ENCODE results near the gene ABCC3.
"Not testable (repeated sequence)": the region's sequence is repeated elsewhere in the genome, so short reads cannot be mapped to it uniquely, and the experiment has no call there.

The ABCC3 gene

DNA sequence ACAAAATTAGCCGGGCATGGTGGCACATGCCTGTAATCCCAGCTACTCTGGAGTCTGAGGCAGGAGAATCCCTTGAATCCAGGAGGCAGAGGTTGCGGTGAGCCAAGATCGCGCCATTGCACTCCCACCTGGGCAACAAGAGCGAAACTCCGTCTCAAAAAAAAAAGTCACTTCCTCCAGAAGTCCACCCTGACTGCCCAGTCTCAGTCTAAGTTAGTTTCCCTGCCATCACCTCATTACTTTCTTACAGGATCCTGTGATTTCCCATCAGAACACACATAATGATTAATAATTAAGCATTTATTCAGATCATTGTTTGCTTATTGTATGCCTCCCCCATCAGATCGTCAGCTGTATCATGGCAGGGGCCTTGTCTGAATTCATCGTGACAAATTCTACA is 31.6 kb downstream of the ABCC3 start:
- DNase-seq (ENCODE audit: low read depth in 2 of 2), result no peak

DNA sequence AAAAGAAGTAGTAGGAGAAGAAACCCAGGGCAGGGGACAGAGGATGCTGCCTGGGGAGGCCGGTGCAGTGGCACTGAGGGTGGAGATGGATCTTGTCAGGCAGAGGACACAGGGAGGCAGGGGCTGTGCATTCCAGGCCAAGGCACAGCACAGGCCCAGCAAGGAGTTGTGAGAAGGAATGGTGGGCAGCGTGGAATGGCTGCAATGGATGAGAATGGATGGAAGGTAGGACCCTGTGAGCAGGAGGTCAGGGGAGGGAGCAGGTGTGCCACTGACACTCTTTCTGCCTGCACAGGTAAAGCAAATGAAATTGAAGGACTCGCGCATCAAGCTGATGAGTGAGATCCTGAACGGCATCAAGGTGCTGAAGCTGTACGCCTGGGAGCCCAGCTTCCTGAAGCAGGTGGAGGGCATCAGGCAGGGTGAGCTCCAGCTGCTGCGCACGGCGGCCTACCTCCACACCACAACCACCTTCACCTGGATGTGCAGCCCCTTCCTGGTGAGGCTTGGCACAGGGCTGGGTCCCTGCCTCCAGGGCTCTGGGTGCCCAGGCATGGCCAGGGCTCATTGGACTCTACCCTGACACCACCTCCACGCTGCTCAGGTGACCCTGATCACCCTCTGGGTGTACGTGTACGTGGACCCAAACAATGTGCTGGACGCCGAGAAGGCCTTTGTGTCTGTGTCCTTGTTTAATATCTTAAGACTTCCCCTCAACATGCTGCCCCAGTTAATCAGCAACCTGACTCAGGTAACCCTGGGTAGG is 32.8 kb downstream of the ABCC3 start:
- no peak for DNase-seq (ENCODE audit: low read depth in 2 of 2)

DNA sequence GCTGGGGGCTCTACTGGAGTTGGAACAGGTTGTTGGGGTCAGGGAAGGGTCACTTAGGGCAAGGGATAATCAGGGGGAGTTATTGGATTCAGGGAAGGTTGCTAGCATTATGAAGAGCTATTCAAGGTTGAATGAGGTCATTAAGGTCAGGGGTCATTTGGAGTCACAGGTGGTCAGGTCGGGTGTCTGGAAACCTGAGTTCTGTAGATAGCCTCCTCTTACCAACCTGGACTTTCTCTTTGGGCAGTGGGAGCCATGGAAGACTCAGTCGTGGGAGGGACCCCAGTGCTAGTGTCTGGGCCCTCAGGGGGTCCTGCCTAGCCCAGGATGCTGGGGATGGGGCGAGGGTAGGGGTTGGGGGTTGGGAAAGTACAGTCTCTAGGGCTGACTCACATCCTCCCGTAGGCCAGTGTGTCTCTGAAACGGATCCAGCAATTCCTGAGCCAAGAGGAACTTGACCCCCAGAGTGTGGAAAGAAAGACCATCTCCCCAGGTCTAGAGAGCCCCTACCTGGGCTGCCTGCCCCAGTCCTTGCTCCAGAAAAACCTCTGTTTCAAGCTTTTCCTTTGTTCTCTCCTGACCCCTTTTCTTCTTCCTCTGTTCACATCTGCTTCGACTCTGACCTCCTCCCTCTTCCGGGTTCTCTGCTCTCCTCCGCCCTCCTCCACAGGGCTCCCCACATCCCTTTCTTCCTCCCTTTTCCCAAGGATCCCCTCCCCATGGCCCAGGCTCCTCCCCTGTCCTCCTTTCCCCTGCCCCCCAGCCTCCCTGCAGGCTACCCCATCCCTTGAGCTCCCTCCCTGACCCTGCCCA is 33.5 kb downstream of the ABCC3 start:
- DNase-seq (ENCODE audit: low read depth in 2 of 2), result no peak

DNA sequence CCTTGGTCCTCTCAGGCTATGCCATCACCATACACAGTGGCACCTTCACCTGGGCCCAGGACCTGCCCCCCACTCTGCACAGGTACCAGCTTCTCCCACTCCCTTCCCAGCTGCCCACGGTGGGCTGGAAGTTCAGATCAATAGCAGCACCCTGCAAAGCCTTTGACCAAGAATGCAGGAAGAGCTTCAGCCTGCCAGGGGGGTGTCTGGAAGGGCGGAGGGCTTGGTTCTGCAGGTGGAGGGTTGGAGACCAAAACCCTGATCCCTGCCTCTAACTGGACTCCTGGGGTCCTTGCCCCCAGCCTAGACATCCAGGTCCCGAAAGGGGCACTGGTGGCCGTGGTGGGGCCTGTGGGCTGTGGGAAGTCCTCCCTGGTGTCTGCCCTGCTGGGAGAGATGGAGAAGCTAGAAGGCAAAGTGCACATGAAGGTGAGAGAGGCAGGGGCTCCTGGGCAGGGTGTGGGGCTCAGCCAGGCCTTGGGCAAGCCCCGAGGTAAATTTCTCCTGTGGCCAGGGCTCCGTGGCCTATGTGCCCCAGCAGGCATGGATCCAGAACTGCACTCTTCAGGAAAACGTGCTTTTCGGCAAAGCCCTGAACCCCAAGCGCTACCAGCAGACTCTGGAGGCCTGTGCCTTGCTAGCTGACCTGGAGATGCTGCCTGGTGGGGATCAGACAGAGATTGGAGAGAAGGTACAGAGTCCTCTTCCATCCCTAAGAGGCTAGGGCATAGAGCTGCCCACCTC is 34.3 kb downstream of the ABCC3 start:
- no peak for DNase-seq (ENCODE audit: low read depth in 2 of 2)

DNA sequence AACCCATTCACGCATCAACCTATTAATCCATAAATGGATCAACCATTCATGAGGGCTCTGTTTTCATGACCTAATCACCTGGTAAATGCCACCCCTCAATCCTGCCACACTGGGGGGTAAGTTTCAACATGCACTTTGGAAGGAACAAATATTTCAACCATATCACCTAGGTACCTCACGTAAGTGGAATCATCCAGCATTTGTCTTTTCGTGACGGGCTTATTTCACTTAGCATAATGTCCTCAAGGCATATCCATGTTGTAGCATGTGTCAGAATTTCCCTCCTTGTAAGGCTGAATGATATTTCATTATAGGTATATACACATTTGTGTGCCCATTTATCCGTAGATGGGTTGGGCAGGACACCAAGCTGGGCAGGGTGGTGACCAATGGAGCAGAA is 37.4 kb downstream of the ABCC3 start:
- no peak for DNase-seq (ENCODE audit: low read depth in 2 of 2)

DNA sequence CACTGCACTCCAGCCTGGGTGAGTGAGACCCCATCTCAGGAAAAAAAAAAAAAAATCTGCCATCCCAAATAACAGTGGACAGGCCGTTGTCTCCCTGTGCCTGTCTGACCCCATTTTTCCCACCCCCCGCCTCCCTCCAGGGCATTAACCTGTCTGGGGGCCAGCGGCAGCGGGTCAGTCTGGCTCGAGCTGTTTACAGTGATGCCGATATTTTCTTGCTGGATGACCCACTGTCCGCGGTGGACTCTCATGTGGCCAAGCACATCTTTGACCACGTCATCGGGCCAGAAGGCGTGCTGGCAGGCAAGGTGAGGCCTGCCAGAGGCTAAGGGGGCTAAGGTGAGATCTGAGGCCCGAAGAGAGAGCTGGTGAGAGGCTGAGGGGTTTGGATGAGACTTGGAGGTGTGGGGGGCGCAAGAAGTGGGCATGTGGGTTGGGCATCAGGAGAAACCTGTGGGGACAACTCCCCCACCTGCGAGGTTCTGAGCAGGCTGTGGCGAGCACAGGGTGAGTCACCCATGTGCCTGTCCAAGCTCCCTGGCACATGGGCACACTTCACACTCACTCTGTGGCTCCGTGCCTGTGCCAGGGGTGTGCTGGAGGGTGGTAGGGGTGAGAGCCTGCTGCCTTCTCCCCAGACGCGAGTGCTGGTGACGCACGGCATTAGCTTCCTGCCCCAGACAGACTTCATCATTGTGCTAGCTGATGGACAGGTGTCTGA is 38.3 kb downstream of the ABCC3 start:
- no peak for DNase-seq (ENCODE audit: low read depth in 2 of 2)

DNA sequence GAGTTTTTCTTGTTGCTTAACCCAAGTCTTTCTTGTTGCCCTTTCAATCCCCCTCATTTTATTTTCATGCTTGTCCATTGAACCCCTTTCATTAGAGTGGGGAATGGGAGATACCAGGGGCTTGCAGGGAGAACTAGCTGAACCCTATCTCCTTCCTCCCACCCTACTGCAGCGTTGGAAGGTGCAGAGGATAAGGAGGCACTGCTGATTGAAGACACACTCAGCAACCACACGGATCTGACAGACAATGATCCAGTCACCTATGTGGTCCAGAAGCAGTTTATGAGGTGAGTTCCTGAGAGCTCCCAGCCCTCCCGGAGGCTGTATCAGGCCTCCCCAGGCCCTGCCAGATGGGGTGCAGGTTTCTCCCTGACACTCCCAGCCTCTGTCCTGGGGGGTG is 40.5 kb downstream of the ABCC3 start:
- DNase-seq (ENCODE audit: low read depth in 2 of 2), result no peak

DNA sequence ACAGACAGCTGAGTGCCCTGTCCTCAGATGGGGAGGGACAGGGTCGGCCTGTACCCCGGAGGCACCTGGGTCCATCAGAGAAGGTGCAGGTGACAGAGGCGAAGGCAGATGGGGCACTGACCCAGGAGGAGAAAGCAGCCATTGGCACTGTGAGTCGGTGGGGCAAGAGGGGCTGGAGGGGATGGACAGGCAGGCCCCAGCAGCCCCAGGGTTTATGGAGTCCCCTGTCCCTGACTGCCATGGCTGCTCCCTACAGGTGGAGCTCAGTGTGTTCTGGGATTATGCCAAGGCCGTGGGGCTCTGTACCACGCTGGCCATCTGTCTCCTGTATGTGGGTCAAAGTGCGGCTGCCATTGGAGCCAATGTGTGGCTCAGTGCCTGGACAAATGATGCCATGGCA is 40.9 kb downstream of the ABCC3 start:
- DNase-seq (ENCODE audit: low read depth in 2 of 2), result no peak

DNA sequence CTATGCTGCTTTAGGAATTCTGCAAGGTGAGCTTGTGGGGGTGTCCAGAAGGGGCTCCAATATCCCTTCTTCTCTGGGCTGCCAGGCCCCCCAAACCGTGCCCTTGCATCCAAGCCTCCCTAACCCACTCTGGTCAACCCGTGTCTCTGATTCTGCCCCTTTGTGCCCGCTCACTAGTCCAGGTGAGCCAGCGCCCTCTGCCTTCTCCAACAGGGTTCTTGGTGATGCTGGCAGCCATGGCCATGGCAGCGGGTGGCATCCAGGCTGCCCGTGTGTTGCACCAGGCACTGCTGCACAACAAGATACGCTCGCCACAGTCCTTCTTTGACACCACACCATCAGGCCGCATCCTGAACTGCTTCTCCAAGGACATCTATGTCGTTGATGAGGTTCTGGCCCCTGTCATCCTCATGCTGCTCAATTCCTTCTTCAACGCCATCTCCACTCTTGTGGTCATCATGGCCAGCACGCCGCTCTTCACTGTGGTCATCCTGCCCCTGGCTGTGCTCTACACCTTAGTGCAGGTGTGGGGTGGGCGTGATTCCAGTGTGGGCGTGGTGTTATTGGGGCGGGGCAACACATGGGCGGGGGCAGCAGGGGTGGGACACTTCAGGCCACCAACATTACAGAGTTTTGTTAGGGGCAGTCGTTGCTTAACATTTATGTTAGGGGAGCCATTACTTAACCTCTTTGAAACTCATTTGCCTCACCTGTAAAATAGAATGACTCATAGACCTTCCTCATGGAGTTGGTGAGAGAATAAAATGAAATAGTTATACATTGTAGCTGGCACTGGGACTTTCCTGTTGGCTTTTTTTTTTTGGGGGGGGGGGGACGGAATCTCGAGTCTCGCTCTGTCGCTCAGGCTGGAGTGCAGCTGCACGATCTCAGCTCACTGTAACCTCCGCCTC is 41.6 kb downstream of the ABCC3 start:
- no peak for DNase-seq (ENCODE audit: low read depth in 2 of 2)

DNA sequence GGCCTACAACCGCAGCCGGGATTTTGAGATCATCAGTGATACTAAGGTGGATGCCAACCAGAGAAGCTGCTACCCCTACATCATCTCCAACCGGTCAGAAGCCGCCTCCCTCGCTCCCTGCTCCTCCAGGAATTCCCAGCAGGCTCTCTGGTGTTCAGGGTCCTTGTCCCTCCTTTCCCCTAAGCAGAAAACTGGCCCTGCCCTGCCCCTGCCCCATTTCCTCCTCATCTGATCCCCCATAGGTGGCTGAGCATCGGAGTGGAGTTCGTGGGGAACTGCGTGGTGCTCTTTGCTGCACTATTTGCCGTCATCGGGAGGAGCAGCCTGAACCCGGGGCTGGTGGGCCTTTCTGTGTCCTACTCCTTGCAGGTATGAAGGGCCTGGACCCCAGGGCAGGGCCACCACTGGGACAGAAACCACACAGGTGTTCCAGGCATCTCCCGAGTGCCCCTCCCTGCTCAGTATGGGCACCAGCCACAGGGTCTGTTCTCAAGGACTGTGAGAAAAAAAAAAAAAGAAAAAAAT is 43.2 kb downstream of the ABCC3 start:
- no peak for DNase-seq (ENCODE audit: low read depth in 2 of 2)

DNA sequence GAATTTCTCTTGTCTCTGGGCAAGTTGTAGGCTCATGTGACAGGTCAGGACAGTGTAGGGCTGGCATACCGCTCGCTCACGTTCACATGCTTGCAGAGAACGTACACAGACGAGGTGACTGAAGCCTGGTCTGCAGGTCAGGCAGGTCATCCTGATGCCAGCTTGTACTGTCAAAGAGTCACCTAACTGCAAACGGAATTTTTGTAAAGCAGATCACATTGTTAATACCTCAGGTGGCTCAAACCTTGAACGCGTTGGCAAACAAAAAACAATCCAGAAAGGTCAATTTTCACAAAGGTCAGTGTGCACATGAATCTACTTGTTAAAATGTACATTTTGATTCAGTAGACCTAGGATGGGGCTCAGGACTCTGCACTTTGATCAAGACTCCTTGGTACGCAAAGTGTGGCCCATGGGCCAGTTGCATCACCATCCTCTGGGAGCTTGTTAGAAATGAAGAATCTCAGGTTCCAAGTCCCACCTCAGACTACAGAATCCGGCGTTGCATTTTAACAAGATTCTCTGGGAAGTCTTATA is 44.4 kb downstream of the ABCC3 start:
- no peak for DNase-seq (ENCODE audit: low read depth in 2 of 2)

DNA sequence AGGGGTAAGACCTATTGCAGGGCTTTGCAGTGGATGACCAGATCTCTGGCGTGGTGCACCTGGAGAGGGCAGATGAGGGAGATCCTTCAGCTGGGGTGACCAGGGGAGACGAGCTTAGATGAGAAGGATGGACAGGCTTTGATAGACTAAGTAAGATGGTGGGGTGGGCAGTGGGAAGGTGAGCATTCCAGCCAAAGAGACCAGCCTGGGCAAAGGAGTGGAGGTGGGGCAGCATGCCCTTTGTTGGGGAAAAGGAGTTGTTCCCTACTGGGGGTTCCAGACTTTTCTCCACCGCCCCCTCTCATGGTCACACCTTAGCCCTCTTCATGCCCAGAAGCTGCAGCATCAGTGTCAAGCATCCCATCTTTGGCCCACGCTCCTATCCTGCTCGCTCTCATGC is 45.4 kb downstream of the ABCC3 start:
- DNase-seq (ENCODE audit: low read depth in 2 of 2), result no peak

DNA sequence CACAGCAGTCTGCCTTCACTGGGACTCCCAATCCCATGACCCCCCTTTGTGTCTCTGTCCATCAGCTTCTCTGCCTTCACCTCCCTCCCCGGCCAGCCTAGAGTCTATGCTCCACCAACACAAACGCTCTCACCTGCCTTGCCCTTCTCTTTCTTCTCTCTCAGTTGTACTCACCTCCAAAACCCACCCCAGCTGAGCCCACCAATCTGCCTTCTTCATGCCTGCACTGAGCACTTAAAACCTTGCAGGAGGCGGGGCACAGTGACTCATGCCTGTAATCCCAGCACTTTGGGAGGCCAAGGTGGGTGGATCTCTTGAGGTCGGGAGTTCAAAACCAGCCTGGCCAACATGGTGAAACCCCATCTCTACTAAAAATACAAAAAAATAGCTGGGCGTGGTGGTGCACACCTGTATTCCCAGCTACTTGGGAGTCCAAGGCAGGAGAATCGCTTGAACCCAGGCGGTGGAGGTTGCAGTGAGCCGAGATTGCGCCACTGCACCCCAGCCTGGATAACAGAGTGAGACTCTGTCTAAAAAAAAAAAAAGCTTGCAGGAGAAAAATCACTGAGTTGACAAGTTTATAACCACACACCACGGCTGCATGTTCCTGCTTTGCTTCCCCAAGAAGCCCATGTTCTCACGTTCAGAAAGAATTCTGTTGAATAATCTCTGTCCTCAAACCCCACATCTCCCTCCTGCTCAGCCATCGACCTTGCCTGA is 46.0 kb downstream of the ABCC3 start:
- not testable (repeated sequence) for DNase-seq (ENCODE audit: low read depth in 2 of 2)

DNA sequence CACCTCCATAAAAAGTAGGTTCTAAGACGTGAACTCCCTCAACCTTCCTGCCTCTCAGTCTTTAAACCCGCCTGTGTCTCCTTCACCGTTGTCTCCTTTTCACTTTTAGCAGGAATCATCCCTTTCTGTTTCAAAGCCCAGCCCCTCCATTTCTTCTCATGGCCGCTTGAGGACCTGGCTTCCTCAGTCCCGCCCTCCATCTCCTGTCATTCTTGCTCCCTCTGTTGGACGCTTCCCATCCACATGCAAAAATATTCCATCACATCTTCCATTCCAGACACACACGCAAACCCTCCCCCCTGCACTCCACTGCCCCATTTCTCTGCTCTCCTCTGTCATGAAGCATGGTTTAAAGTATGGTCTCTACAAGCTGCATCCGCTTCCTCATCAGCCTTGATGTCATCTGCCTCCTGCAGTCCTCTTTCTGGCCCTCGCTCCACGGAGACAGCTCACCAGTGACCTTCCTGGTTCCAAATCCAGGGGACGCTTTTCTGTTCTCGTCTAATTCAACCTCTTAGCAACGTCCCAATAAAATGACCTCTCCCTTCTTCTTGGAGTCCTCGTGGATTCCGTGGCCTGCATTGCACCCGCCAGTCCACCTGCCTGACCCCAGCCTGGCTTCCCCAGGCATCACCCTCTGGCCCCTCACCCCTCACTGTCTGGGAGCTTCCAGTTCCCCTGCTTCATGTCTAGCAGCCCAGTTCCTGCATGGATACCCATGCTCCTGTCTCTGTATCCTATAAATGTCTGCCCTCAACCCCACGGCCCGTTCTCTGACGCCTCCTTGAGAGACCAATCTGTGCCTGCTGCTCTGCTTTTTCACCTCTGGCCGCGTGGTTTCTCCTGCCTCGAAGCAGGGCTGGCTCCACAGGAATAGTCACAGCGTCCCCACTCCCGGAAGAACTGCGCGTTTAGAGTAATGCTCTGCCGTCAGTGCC is 46.9 kb downstream of the ABCC3 start:
- no peak for DNase-seq (ENCODE audit: low read depth in 2 of 2)

DNA sequence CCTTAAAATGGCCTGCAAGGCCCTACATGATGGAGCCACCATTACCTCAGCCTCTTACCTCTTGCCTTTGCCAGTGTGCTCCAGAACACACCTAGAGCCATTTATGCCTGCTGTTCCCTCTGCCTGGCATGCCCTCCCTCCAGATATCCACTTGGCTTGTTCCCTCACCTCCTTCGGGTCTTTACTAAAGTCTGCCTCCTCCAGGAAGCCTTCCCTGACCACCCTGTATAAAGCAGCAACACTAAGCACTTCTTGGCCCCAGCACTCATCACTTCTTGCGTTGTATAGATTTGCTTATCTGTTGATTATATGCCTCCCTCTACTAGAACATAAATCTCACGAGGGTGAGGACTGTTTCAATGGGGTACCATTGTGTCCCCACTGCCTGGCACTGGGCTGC is 47.8 kb downstream of the ABCC3 start:
- DNase-seq (ENCODE audit: low read depth in 2 of 2), result no peak

DNA sequence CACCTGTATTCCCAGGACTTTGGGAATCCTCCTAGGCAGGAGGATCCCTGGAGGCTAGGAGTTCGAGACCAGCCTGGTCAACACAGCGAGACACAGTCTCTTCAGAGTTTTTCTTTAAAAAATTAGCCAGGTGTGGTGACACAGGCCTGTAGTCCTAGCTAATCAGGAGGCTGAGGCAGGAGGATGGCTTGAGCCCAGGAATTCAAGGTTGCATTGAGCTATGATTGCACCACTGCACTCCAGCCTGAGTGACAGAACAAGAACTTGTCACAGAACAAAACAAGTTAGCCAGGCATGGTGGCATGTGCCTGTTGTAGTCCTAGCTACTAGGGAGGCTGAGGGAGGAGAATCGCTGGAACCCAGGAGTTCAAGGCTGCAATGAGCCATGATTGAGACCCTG is 48.3 kb downstream of the ABCC3 start:
- DNase-seq (ENCODE audit: low read depth in 2 of 2), result no peak

DNA sequence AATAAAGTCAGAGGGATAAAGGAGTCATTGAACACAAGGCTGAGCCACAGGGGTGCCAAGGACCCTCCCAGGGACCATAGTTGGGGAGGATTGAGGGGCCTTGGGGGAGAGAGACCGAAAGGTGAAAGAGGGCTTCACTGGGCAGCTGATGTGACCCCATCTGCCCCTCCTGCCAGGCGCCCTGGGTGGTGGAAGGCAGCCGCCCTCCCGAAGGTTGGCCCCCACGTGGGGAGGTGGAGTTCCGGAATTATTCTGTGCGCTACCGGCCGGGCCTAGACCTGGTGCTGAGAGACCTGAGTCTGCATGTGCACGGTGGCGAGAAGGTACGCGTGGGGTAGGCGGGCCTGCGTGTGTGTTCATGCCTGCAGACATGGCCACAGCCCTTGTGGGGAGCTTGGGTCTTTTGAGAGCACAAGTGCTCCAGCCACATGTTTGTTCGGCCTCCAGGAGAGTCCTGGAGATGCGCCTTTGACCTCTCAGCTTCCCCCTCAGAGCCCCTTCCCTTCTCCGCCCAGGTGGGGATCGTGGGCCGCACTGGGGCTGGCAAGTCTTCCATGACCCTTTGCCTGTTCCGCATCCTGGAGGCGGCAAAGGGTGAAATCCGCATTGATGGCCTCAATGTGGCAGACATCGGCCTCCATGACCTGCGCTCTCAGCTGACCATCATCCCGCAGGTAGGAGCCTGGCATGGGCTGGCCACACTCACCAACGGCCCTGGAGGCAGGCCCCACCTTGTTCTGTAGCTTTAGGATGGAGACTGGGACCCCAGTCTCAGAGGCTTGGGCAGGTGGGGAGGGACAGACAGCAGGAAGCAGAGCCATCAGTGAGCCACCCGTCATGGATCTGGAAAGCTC is 49.0 kb downstream of the ABCC3 start:
- no peak for DNase-seq (ENCODE audit: low read depth in 2 of 2)

DNA sequence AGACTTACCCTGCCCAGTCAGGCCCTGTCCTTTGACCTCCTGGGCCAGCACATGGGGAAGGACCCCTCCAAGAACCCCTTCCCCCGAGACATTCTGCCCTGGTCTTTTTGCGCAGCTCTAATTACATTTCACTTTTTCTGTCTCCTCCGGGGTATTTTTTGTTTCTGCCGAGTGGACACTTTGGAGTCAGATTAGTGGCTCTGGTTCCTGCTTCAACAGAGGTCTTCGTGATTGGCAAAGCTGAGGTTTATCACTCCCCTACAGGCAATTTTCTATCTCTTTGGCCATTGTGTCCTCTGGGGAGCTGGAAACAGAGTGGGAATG is 49.6 kb downstream of the ABCC3 start:
- DNase-seq (ENCODE audit: low read depth in 2 of 2), result no peak

All from stimulated activated CD8-positive, alpha-beta memory T cell treated with anti-CD3 and anti-CD28 coated beads, Interleukin-15, amount 100 ng/mL, for 48 hours (primary cell).